HepG2 (cell line): ENCODE measurements around the gene SLC35F3. TPM values are rescaled to one million over a fixed set of nuclear protein-coding genes. Genes with fewer than 3 reads are reported as not detected.
A peak's percentile ranks its signal among the peaks of the same experiment; 100 is the strongest.

Source experiments
- ETV6 ChIP-seq: sonication (generic); formaldehyde crosslinking; conservative IDR thresholded peaks from 2 replicates; pipeline ENCODE4 v1.4.0; 2020; ENCODE audit warnings: missing genetic modification reagents
- JARID2 ChIP-seq: sonication (generic); formaldehyde crosslinking; IDR thresholded peaks from 2 replicates; pipeline ENCODE4 v1.8.1; 2023; ENCODE audit warnings: missing genetic modification reagents, inconsistent platforms; ENCODE audit not compliant: insufficient replicate concordance
- MAZ ChIP-seq, 2 experiments: sonication (generic) in 1 of 2; formaldehyde crosslinking in 1 of 2; IDR thresholded peaks; 2 replicates each; pipeline versions ENCODE4 v1.5.0 to v1.6.1; 2012 to 2020; ENCODE audit warnings: low read depth in 2 of 2, mild to moderate bottlenecking in 2 of 2, borderline replicate concordance in 1 of 2, improper control_type of control experiment in 1 of 2, low read length in 1 of 2, missing genetic modification reagents in 1 of 2, moderate library complexity in 1 of 2
- RFX1 ChIP-seq: fragments of 450-650 bp; IDR thresholded peaks from 2 replicates; pipeline ENCODE4 v1.6.1; 2017
- SAFB2 ChIP-seq: sonication (generic); formaldehyde crosslinking; IDR thresholded peaks from 2 replicates; pipeline ENCODE4 v1.5.1; 2020; ENCODE audit warnings: missing genetic modification reagents, low read depth, mild to moderate bottlenecking, borderline replicate concordance
- SP140L ChIP-seq: sonication (generic); formaldehyde crosslinking; IDR thresholded peaks from 2 replicates; pipeline ENCODE4 v1.4.0; 2020; ENCODE audit warnings: missing genetic modification reagents, borderline replicate concordance
- THYN1 ChIP-seq: sonication (generic); formaldehyde crosslinking; IDR thresholded peaks from 2 replicates; pipeline ENCODE4 v1.8.1; 2023; ENCODE audit warnings: low read depth, mild to moderate bottlenecking, moderate library complexity, missing genetic modification reagents, borderline replicate concordance
- U2AF2 ChIP-seq: fragments of 200-400 bp; formaldehyde crosslinking; IDR thresholded peaks from 2 replicates; pipeline ENCODE4 v1.6.1; 2017; ENCODE audit warnings: low read depth, mild to moderate bottlenecking, low read length
- ZMAT3 ChIP-seq: sonication (generic); formaldehyde crosslinking; conservative IDR thresholded peaks from 2 replicates; pipeline ENCODE4 v1.7.0; 2021; ENCODE audit warnings: missing genetic modification reagents
- ZNF850 ChIP-seq: sonication (generic); formaldehyde crosslinking; conservative IDR thresholded peaks from 2 replicates; pipeline ENCODE4 v1.9.0; 2021; ENCODE audit warnings: mild to moderate bottlenecking, missing genetic modification reagents
- ZNF891 ChIP-seq: sonication (generic); formaldehyde crosslinking; IDR thresholded peaks from 2 replicates; pipeline ENCODE4 v1.5.0; 2020; ENCODE audit warnings: mild to moderate bottlenecking, missing genetic modification reagents
- ZSCAN21 ChIP-seq: sonication (generic); formaldehyde crosslinking; IDR thresholded peaks from 2 replicates; pipeline ENCODE4 v1.8.0; 2022; ENCODE audit warnings: mild to moderate bottlenecking, missing genetic modification reagents, moderate library complexity, borderline replicate concordance
- polyA plus RNA-seq, 8 experiments: library from polyadenylated mRNA; depleted of rRNA in 3 of 8; stranded (reverse) in 7 of 8; unstranded in 1 of 8; fragments of >200 nt; fragmentation: Illumina TruSeq in 4 of 8; extraction: Trizol in 4 of 8; gene quantifications; 2 replicates each; pipeline versions ENCODE4 v1.2.1 to v1.2.3, GENCODE V29; 2011 to 2016; ENCODE audit warnings: low read depth in 4 of 8, missing spikeins in 1 of 8, mixed read lengths in 1 of 8; ENCODE audit not compliant: insufficient read depth in 1 of 8
- total RNA-seq, 5 experiments: library from RNA; depleted of rRNA; stranded (reverse); fragments of >200 nt; fragmentation: Illumina TruSeq; extraction: Trizol; gene quantifications; 2 replicates each; pipeline ENCODE4 v1.2.3, GENCODE V29; 2016; ENCODE audit warnings: low read depth in 1 of 5
- TF ChIP-seq, protein P1 (sequence below): sonication (generic); formaldehyde crosslinking; IDR thresholded peaks from 2 replicates; pipeline ENCODE4 v1.4.0; 2020; ENCODE audit warnings: mild to moderate bottlenecking, missing genetic modification reagents
- TF ChIP-seq, protein P2 (sequence below): IDR thresholded peaks from 2 replicates; pipeline ENCODE4 v1.6.1; 2016; ENCODE audit warnings: low read depth, control low read depth
- TF ChIP-seq, protein P3 (sequence below): sonication (generic); formaldehyde crosslinking; IDR thresholded peaks from 2 replicates; pipeline ENCODE4 v1.4.0; 2020; ENCODE audit warnings: mild to moderate bottlenecking, missing genetic modification reagents
- TF ChIP-seq, protein P4 (sequence below): sonication (generic); formaldehyde crosslinking; IDR thresholded peaks from 2 replicates; pipeline ENCODE4 v1.8.0; 2022; ENCODE audit warnings: missing genetic modification reagents, mild to moderate bottlenecking, inconsistent platforms, borderline replicate concordance

SLC35F3 gene
- total and polyA plus RNA-seq, 2 of the 13 experiments (the other 11 are each of a cell fraction or from before 2014, with no cell fraction given), result not detected

DNA sequence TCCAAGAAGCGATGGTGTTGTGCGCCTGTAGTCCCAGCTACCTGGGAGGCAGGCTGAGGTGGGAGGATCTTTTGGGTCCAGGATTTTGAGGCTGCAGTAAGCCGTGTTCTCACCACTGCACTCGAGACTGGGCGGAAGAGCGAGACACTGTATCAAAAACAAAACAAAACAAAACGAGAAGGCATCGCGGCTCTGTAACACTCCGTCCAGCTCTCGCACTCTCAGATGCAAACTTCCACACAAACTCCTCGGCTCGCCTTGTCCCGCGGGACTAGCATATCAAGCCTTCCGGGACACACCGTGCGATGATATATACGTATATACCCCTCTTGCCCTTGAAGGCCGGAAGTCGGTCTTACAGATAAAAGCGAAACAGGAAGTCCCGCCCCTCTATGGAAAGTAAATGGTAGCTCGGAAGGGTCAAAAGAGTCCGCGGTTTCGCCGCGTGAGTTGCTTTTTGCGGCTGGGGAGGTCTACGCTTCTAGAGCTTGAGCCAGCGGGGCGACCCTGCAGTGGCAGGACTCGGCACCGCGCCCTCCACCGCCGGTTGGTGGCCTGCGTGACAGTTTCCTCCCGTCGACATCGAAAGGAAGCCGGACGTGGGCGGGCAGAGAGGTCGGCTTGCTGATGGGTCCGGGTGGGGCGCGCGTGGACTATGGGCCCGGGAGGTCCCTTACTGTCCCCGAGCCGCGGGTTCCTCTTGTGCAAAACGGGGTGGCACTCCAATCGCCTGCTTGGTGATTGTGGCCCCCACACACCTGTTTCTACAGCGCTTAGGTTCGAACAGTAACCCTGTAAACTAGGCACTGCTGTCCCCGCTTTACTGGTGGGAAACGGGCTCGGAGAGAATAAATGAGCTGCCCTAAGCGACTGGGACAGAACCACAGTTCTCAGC, 468.8 kb downstream of the SLC35F3 start, which contains the start of gene COA6 (continued):
- TF ChIP-seq, protein P1, sequence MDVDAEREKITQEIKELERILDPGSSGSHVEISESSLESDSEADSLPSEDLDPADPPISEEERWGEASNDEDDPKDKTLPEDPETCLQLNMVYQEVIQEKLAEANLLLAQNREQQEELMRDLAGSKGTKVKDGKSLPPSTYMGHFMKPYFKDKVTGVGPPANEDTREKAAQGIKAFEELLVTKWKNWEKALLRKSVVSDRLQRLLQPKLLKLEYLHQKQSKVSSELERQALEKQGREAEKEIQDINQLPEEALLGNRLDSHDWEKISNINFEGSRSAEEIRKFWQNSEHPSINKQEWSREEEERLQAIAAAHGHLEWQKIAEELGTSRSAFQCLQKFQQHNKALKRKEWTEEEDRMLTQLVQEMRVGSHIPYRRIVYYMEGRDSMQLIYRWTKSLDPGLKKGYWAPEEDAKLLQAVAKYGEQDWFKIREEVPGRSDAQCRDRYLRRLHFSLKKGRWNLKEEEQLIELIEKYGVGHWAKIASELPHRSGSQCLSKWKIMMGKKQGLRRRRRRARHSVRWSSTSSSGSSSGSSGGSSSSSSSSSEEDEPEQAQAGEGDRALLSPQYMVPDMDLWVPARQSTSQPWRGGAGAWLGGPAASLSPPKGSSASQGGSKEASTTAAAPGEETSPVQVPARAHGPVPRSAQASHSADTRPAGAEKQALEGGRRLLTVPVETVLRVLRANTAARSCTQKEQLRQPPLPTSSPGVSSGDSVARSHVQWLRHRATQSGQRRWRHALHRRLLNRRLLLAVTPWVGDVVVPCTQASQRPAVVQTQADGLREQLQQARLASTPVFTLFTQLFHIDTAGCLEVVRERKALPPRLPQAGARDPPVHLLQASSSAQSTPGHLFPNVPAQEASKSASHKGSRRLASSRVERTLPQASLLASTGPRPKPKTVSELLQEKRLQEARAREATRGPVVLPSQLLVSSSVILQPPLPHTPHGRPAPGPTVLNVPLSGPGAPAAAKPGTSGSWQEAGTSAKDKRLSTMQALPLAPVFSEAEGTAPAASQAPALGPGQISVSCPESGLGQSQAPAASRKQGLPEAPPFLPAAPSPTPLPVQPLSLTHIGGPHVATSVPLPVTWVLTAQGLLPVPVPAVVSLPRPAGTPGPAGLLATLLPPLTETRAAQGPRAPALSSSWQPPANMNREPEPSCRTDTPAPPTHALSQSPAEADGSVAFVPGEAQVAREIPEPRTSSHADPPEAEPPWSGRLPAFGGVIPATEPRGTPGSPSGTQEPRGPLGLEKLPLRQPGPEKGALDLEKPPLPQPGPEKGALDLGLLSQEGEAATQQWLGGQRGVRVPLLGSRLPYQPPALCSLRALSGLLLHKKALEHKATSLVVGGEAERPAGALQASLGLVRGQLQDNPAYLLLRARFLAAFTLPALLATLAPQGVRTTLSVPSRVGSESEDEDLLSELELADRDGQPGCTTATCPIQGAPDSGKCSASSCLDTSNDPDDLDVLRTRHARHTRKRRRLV (CRISPR knock-in tag), result 0 out of 2 replicates have a peak, but pooled peaks have one; percentile 61
- TF ChIP-seq U2AF2, result peak; percentile 89
- TF ChIP-seq, protein P2, sequence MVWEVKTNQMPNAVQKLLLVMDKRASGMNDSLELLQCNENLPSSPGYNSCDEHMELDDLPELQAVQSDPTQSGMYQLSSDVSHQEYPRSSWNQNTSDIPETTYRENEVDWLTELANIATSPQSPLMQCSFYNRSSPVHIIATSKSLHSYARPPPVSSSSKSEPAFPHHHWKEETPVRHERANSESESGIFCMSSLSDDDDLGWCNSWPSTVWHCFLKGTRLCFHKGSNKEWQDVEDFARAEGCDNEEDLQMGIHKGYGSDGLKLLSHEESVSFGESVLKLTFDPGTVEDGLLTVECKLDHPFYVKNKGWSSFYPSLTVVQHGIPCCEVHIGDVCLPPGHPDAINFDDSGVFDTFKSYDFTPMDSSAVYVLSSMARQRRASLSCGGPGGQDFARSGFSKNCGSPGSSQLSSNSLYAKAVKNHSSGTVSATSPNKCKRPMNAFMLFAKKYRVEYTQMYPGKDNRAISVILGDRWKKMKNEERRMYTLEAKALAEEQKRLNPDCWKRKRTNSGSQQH, result 0 out of 2 replicates have a peak, but pooled peaks have one; percentile 48
- peak; percentile 80; the same call in 1 of the 2 replicates for TF ChIP-seq ZMAT3 (CRISPR knock-in tag)
- TF ChIP-seq RFX1, result no peak
- TF ChIP-seq, protein P3, sequence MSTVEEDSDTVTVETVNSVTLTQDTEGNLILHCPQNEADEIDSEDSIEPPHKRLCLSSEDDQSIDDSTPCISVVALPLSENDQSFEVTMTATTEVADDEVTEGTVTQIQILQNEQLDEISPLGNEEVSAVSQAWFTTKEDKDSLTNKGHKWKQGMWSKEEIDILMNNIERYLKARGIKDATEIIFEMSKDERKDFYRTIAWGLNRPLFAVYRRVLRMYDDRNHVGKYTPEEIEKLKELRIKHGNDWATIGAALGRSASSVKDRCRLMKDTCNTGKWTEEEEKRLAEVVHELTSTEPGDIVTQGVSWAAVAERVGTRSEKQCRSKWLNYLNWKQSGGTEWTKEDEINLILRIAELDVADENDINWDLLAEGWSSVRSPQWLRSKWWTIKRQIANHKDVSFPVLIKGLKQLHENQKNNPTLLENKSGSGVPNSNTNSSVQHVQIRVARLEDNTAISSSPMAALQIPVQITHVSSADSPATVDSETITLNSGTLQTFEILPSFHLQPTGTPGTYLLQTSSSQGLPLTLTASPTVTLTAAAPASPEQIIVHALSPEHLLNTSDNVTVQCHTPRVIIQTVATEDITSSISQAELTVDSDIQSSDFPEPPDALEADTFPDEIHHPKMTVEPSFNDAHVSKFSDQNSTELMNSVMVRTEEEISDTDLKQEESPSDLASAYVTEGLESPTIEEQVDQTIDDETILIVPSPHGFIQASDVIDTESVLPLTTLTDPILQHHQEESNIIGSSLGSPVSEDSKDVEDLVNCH (CRISPR knock-in tag), result no peak
- no peak for TF ChIP-seq ZNF850 (CRISPR knock-in tag)
- peak; percentile 88; the same call in 1 of the 2 replicates for TF ChIP-seq ZNF891 (CRISPR knock-in tag)
- TF ChIP-seq ZSCAN21 (CRISPR knock-in tag), result peak; percentile 83; the same call in 1 of the 2 replicates
- peak; percentile 69; the same call in 1 of the 2 replicates for TF ChIP-seq SAFB2 (CRISPR knock-in tag)
- no peak for TF ChIP-seq MAZ (IDR thresholded peaks at IDR 0.05; ENCODE audit: borderline replicate concordance, low read depth, low read length)
- peak; percentile 78 for TF ChIP-seq MAZ (CRISPR knock-in tag; IDR thresholded peaks at IDR 0.05; ENCODE audit: low read depth)
- peak; percentile 72; the same call in 1 of the 2 replicates for TF ChIP-seq ETV6
- no peak for TF ChIP-seq JARID2 (CRISPR knock-in tag)
- peak; percentile 70; the same call in 1 of the 2 replicates for TF ChIP-seq SP140L (CRISPR knock-in tag)
- 0 out of 2 replicates have a peak, but pooled peaks have one; percentile 74 for TF ChIP-seq THYN1 (CRISPR knock-in tag)
- TF ChIP-seq, protein P4, sequence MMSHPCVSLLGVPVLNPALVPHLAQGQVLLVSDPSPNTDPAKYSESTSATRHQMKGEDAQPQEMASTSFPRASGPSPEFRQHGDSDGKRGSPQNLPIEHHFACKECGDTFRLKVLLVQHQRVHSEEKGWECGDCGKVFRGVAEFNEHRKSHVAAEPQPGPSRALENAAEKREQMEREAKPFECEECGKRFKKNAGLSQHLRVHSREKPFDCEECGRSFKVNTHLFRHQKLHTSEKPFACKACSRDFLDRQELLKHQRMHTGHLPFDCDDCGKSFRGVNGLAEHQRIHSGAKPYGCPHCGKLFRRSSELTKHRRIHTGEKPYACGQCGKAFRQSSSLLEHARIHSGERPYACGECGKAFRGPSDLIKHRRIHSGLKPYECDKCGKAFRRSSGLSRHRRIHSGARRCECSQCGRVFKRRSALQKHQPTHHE (CRISPR knock-in tag), result peak; percentile 85; the same call in 1 of the 2 replicates
